Activated CD8-positive, alpha-beta memory T cell treated with anti-CD3 and anti-CD28 coated beads for 36 hours (primary cell): Measurements from ENCODE around the gene ARVCF. TPM values are rescaled to one million over a fixed set of nuclear protein-coding genes. Genes with fewer than 3 reads are reported as not detected.

Source experiments
- total RNA-seq, 2 experiments: library from RNA; stranded (reverse); gene quantifications; one replicate each; pipeline ENCODE4 v1.2.3, GENCODE V29; 2021

Gene ARVCF
- total RNA-seq, 2 experiments from 2014 or later, result 0.70 to 1.8 TPM

Other genes with a start within 250 kb of the ARVCF start
- 10 to 100 TPM; 17.1 to 17.3 TPM for gene GNB1L, start 161.9 kb downstream of the ARVCF start, total RNA-seq
- gene RTL10, start 161.9 kb downstream of the ARVCF start, total RNA-seq, result 10 to 100 TPM; 17.9 to 20.6 TPM
- gene COMT, start 75.1 kb downstream of the ARVCF start, total RNA-seq, result 10 to 100 TPM; 92.1 to 96.2 TPM
- 10 to 100 TPM; 24.9 to 29.2 TPM for gene TXNRD2, start 75.0 kb downstream of the ARVCF start, total RNA-seq
- gene TANGO2, start 4.3 kb upstream of the ARVCF start, total RNA-seq, result 10 to 100 TPM; 21.3 to 23.0 TPM
- 10 to 100 TPM; 64.9 to 67.9 TPM for gene DGCR8, start 63.4 kb upstream of the ARVCF start, total RNA-seq
- gene RANBP1, start 99.3 kb upstream of the ARVCF start, total RNA-seq, result 100 to 1,000 TPM; 446 to 470 TPM
- 100 to 1,000 TPM; 122 to 125 TPM for gene TRMT2A, start 100.4 kb upstream of the ARVCF start, total RNA-seq
- gene ZDHHC8, start 115.0 kb upstream of the ARVCF start, total RNA-seq, result 10 to 100 TPM; 86.6 to 87.0 TPM
- not detected for gene CCDC188, start 134.2 kb upstream of the ARVCF start, total RNA-seq